ENCODE results near the gene RSPO1. TPM values are rescaled to one million over a fixed set of nuclear protein-coding genes. Genes with fewer than 3 reads are reported as not detected.

RSPO1 gene
- total and polyA plus RNA-seq, 7 experiments from 2014 or later = not detected

DNA sequence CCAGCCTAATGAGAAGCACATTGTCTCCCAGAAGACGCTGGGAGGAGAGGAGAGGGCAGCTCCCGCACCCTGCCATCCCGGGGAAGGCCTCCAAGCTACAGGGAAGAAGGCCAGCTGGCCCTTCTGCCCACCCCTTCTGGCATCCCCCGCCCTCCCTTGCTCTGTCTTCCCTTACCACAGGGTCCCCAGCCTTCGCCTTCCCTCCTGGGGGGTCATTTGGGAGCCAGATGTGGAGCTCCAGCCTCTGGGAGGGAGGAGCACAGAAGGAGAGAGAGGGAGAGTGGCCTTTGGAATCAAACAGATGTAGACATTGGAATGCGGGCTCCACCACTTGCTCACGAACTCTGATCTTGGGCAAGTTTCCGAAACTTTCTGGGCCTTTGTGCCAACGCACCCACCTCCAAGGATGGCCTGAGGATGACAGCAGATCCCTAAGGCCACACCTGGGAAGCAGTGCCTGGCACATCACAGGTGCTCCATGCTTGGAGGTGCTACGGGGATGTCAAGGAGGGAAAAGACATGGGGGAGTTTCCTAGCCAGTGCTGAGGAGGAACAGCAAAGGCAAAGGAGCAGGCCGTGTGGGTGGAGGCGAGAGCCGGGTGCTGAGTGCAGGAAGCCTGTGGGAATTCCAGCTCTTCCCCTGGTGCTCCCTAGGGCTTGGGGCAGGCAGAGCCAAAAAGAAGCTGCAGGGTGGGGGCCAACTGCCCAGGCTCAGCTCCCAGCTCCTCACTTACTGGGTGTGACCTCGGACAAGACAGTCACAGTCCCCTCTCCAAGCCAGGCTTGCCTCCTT lies 23.1 kb upstream of the RSPO1 start:
- no peak for DNase-seq
- CTCF ChIA-PET = no interaction called here
- Histone ChIP-seq H3K9me3 (ENCODE audit: control insufficient read depth in 2 of 3, low read length in 3 of 3) (no peaks in the 10 kb centered on the region), H3K27me3 (ENCODE audit: control insufficient read depth in 2 of 2, insufficient read depth in 2 of 2, low read length in 2 of 2) (no peaks in the 10 kb centered on the region), H3K4me3 (ENCODE audit: low read length) (no peak overlapping the region), H3K4me1 (ENCODE audit: control insufficient read depth in 2 of 2, insufficient read depth in 2 of 2, low read length in 2 of 2) (no peaks in the 10 kb centered on the region), H3K36me3 (ENCODE audit: control insufficient read depth in 2 of 3, insufficient read depth in 3 of 3, low read length in 3 of 3) (no peaks in the 10 kb centered on the region), H3K27ac (ENCODE audit: low read depth, low read length) (no peak overlapping the region)
- peaks cover 0 to 1% (median 0%) of the 10 kb centered on the region in 7 donors for H3K4me1 Mint-ChIP-seq
- no peak overlapping the region for H3K4me3 Mint-ChIP-seq
- no peaks in the 10 kb centered on the region for H3K9me3 Mint-ChIP-seq
- H3K27me3 Mint-ChIP-seq = peaks cover 0 to 9% (median 0%) of the 10 kb centered on the region in 5 donors
- no peak for ATAC-seq
- H3K36me3 Mint-ChIP-seq = no peaks in the 10 kb centered on the region
- POLR2A ChIA-PET = no interaction called here
- no peak overlapping the region for H3K27ac Mint-ChIP-seq
- intact Hi-C loops (cut with micrococcal nuclease) = no loop called here

DNA sequence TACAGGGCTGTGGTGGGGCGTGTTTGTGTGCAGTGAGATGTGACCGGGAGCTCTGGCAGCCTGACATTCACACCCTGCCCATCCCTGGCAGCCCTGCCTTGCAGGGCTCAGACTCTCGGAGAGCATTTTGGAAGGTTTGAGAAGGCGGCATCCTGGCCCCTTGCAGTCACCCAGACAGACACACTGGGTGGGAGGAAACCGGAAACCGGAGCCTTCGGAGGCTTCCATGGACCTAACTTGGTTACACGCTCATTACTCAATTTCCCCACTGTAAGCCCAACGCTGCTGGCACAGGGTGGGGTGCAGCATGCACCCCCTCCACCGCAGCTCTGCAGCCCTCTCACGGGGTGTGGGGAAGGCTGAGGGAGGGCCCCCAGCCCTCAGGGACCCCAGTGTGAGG lies 22.2 kb upstream of the RSPO1 start:
- Histone ChIP-seq H3K27me3 (ENCODE audit: control insufficient read depth in 2 of 2, insufficient read depth in 2 of 2, low read length in 2 of 2) (no peaks in the 10 kb centered on the region), H3K9me3 (ENCODE audit: control insufficient read depth in 2 of 3, low read length in 3 of 3) (no peaks in the 10 kb centered on the region), H3K36me3 (ENCODE audit: control insufficient read depth in 2 of 3, insufficient read depth in 3 of 3, low read length in 3 of 3) (no peaks in the 10 kb centered on the region), H3K27ac (ENCODE audit: low read depth, low read length) (no peak overlapping the region), H3K4me1 (ENCODE audit: control insufficient read depth in 2 of 2, insufficient read depth in 2 of 2, low read length in 2 of 2) (no peaks in the 10 kb centered on the region), H3K4me3 (ENCODE audit: low read length) (no peak overlapping the region)
- peaks cover 0 to 1% (median 0%) of the 10 kb centered on the region in 7 donors for H3K4me1 Mint-ChIP-seq
- no peaks in the 10 kb centered on the region for H3K9me3 Mint-ChIP-seq
- intact Hi-C loops (cut with micrococcal nuclease) = no loop called here
- ATAC-seq (no peak), DNase-seq (no peak)
- no peak overlapping the region for H3K4me3 Mint-ChIP-seq
- no peaks in the 10 kb centered on the region for H3K36me3 Mint-ChIP-seq
- H3K27ac Mint-ChIP-seq = no peak overlapping the region
- H3K27me3 Mint-ChIP-seq = peaks cover 0 to 9% (median 0%) of the 10 kb centered on the region in 5 donors
- CTCF ChIA-PET = no interaction called here
- POLR2A ChIA-PET = no interaction called here

DNA sequence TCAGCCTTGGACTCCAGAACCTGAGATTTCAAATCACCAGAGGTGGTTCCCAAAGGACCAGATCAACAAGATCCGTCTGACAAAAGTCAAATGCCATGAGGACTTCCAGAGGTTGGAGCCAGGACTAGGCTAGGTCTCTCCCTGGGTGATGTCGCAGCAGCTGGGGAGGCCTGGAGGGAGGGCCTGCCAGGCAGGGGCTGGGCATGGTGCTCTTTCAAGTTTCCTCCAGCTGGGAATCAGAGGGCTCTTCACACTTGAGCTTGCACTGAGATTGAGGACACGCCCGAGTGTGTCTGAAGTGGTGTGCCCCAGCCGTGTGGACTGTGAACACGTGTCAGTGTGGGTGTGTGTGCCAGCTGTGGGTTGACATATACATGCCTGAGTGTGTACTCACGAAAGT lies 21.3 kb upstream of the RSPO1 start:
- H3K36me3 ChIP-seq (ENCODE audit: control insufficient read depth in 2 of 3, insufficient read depth in 3 of 3, low read length in 3 of 3) = no peaks in the 10 kb centered on the region
- no peaks in the 10 kb centered on the region for H3K4me1 ChIP-seq (ENCODE audit: control insufficient read depth in 2 of 2, insufficient read depth in 2 of 2, low read length in 2 of 2)
- no peaks in the 10 kb centered on the region for H3K9me3 Mint-ChIP-seq
- no peaks in the 10 kb centered on the region for H3K27me3 ChIP-seq (ENCODE audit: control insufficient read depth in 2 of 2, insufficient read depth in 2 of 2, low read length in 2 of 2)
- no peak for DNase-seq
- H3K27me3 Mint-ChIP-seq = peaks cover 0 to 11% (median 0%) of the 10 kb centered on the region in 5 donors
- no peak overlapping the region for H3K4me3 ChIP-seq (ENCODE audit: low read length)
- no peak overlapping the region for H3K4me3 Mint-ChIP-seq
- POLR2A ChIA-PET = interaction anchor here (0.6 kb wide), 1 partner anchor 173 kb away, joined by 4 read pairs; no protein-coding TSS in a partner anchor
- H3K27ac Mint-ChIP-seq = peak overlapping the region in 1 of 9 donors; percentile 36
- H3K36me3 Mint-ChIP-seq = no peaks in the 10 kb centered on the region
- H3K4me1 Mint-ChIP-seq = peaks cover 0 to 1% (median 0%) of the 10 kb centered on the region in 7 donors
- no peak for ATAC-seq
- CTCF ChIA-PET = interaction anchor here (1.2 kb wide), 1 partner anchor 53 kb away, joined by 3 read pairs; no protein-coding TSS in a partner anchor
- no peaks in the 10 kb centered on the region for H3K9me3 ChIP-seq (ENCODE audit: control insufficient read depth in 2 of 3, low read length in 3 of 3)
- H3K27ac ChIP-seq (ENCODE audit: low read depth, low read length) = no peak overlapping the region
- intact Hi-C loops (cut with micrococcal nuclease) = no loop called here

DNA sequence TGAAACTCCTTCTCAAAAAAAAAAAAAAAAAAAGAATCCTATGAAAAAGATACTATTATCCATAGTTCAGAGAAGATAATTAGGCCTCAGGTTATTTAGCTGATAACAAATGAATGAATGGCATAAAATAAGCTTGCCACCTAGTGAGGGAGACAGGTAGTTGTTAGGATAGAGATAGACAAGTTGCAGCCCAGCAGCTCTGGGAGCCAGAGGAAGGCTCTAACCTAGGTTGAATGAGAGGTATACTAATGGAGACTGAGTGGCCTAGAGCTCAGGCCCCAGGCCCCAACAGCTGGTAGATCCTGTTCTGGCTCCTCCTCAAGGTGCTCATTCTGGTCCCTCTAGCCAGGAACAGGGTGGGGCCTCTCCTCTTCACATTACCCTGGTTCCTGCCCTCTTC lies 20.6 kb upstream of the RSPO1 start:
- no peak overlapping the region for H3K4me3 Mint-ChIP-seq
- H3K4me3 ChIP-seq (ENCODE audit: low read length) = no peak overlapping the region
- ChIA-PET CTCF (interaction anchor here (1.2 kb wide), 1 partner anchor 52 kb away, joined by 3 read pairs; no protein-coding TSS in a partner anchor), POLR2A (no interaction called here)
- no peak overlapping the region for H3K27ac ChIP-seq (ENCODE audit: low read depth, low read length)
- DNase-seq (no peak), ATAC-seq (no peak)
- H3K27me3 ChIP-seq (ENCODE audit: control insufficient read depth in 2 of 2, insufficient read depth in 2 of 2, low read length in 2 of 2) = no peaks in the 10 kb centered on the region
- intact Hi-C loops (cut with micrococcal nuclease) = no loop called here
- H3K4me1 ChIP-seq (ENCODE audit: control insufficient read depth in 2 of 2, insufficient read depth in 2 of 2, low read length in 2 of 2) = no peaks in the 10 kb centered on the region
- H3K36me3 Mint-ChIP-seq = no peaks in the 10 kb centered on the region
- H3K9me3 Mint-ChIP-seq = no peaks in the 10 kb centered on the region
- H3K9me3 ChIP-seq (ENCODE audit: control insufficient read depth in 2 of 3, low read length in 3 of 3) = no peaks in the 10 kb centered on the region
- peaks cover 0 to 9% (median 0%) of the 10 kb centered on the region in 5 donors for H3K27me3 Mint-ChIP-seq
- H3K36me3 ChIP-seq (ENCODE audit: control insufficient read depth in 2 of 3, insufficient read depth in 3 of 3, low read length in 3 of 3) = no peaks in the 10 kb centered on the region
- H3K27ac Mint-ChIP-seq = peak overlapping the region in 1 of 9 donors; percentile 32
- peaks cover 0 to 1% (median 0%) of the 10 kb centered on the region in 7 donors for H3K4me1 Mint-ChIP-seq

DNA sequence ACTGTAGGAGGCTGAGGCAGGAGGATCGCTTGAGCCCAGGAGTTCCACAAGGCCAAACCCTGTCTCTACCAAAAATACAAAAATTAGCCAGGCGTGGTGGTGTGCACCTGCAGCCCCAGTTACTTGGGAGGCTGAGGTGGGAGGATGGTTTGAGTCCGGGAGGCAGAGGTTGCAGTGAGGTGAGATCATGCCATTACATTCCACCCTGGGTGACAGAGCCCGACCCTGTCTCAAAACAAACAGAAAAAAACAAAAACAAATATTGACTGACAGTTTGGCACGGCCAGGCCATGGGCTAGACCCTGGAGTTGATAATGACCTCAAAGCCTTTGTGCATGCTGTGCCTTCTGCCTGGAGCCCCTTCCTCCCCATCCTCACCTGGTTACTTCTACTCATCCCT lies 19.2 kb upstream of the RSPO1 start:
- no peak for ATAC-seq

DNA sequence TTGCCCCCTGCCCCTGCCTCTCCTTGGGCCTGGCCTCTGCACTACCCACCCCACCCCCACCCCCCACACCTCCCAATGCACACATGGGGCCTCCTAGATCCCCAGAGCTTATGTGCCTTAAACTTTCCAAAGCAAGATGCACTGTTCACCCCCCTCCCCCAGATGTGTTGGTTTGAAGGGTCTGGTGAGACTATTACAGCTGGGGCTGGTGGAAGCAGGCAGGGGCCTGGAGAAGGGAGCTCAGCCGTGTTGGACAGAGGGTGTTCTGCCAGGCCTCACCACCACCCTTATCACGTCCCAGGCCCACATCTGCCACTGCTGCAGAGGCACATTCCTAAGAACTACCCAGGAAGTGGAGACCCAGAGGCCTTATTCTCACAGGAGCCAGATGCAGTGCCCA lies 18.3 kb upstream of the RSPO1 start:
- intact Hi-C loops (cut with micrococcal nuclease) = no loop called here
- H3K36me3 Mint-ChIP-seq = no peaks in the 10 kb centered on the region
- ATAC-seq = no peak
- ChIA-PET CTCF (no interaction called here), POLR2A (no interaction called here)
- peaks cover 0 to 11% (median 0%) of the 10 kb centered on the region in 5 donors for H3K27me3 Mint-ChIP-seq
- Histone ChIP-seq H3K4me3 (ENCODE audit: low read length) (no peak overlapping the region), H3K9me3 (ENCODE audit: control insufficient read depth in 2 of 3, low read length in 3 of 3) (no peaks in the 10 kb centered on the region), H3K27ac (ENCODE audit: low read depth, low read length) (no peak overlapping the region), H3K27me3 (ENCODE audit: control insufficient read depth in 2 of 2, insufficient read depth in 2 of 2, low read length in 2 of 2) (no peaks in the 10 kb centered on the region), H3K4me1 (ENCODE audit: control insufficient read depth in 2 of 2, insufficient read depth in 2 of 2, low read length in 2 of 2) (no peaks in the 10 kb centered on the region), H3K36me3 (ENCODE audit: control insufficient read depth in 2 of 3, insufficient read depth in 3 of 3, low read length in 3 of 3) (no peaks in the 10 kb centered on the region)
- H3K9me3 Mint-ChIP-seq = no peaks in the 10 kb centered on the region
- no peak overlapping the region for H3K4me3 Mint-ChIP-seq
- DNase-seq = no peak
- H3K4me1 Mint-ChIP-seq = peaks cover 0 to 1% (median 0%) of the 10 kb centered on the region in 7 donors
- H3K27ac Mint-ChIP-seq = no peak overlapping the region

More for the DNA sequence above, 19.2 kb upstream of the RSPO1 start:
- Mint-ChIP-seq H3K4me1 (peaks cover 0 to 1% (median 0%) of the 10 kb centered on the region in 7 donors), H3K27me3 (peaks cover 0 to 8% (median 0%) of the 10 kb centered on the region in 5 donors), H3K27ac (no peak overlapping the region), H3K4me3 (no peak overlapping the region), H3K9me3 (no peaks in the 10 kb centered on the region), H3K36me3 (no peaks in the 10 kb centered on the region)
- no peak for DNase-seq
- no peaks in the 10 kb centered on the region for H3K27me3 ChIP-seq (ENCODE audit: control insufficient read depth in 2 of 2, insufficient read depth in 2 of 2, low read length in 2 of 2)
- POLR2A ChIA-PET = no interaction called here
- H3K4me1 ChIP-seq (ENCODE audit: control insufficient read depth in 2 of 2, insufficient read depth in 2 of 2, low read length in 2 of 2) = no peaks in the 10 kb centered on the region
- no peak overlapping the region for H3K27ac ChIP-seq (ENCODE audit: low read depth, low read length)
- no peaks in the 10 kb centered on the region for H3K36me3 ChIP-seq (ENCODE audit: control insufficient read depth in 2 of 3, insufficient read depth in 3 of 3, low read length in 3 of 3)
- intact Hi-C loops (cut with micrococcal nuclease) = no loop called here
- H3K4me3 ChIP-seq (ENCODE audit: low read length) = no peak overlapping the region
- no peaks in the 10 kb centered on the region for H3K9me3 ChIP-seq (ENCODE audit: control insufficient read depth in 2 of 3, low read length in 3 of 3)
- CTCF ChIA-PET = no interaction called here

DNA sequence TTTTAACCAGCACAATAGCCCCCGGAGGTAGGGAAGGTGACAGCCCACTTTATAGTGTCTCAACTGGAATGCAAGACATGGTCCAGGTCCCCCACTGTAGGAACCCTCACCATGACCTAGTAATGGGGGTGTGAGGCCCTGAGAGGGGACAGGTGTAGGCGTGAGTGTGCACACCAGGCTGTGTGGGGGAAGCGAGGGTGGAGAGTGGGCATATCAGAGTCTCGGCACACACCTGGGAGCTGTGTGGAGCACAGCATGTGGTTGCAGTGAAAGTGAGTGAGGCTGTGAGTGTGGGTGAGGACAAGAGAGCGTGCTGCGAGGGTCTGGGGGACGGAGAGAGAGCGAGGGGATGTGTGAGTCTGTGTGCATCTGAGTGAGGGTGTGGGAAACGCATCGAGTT lies 17.1 kb upstream of the RSPO1 start:
- ChIA-PET POLR2A (no interaction called here), CTCF (interaction anchor here (0.7 kb wide), 1 partner anchor 54 kb away, joined by 3 read pairs; no protein-coding TSS in a partner anchor)
- Mint-ChIP-seq H3K4me3 (no peak overlapping the region), H3K27me3 (peaks cover 0 to 12% (median 5%) of the 10 kb centered on the region in 5 donors), H3K36me3 (no peaks in the 10 kb centered on the region), H3K9me3 (no peaks in the 10 kb centered on the region), H3K27ac (no peak overlapping the region), H3K4me1 (peaks cover 0 to 1% (median 0%) of the 10 kb centered on the region in 7 donors)
- no peak for ATAC-seq
- Histone ChIP-seq H3K36me3 (ENCODE audit: control insufficient read depth in 2 of 3, insufficient read depth in 3 of 3, low read length in 3 of 3) (no peaks in the 10 kb centered on the region), H3K4me1 (ENCODE audit: control insufficient read depth in 2 of 2, insufficient read depth in 2 of 2, low read length in 2 of 2) (no peaks in the 10 kb centered on the region), H3K27me3 (ENCODE audit: control insufficient read depth in 2 of 2, insufficient read depth in 2 of 2, low read length in 2 of 2) (no peaks in the 10 kb centered on the region), H3K27ac (ENCODE audit: low read depth, low read length) (no peak overlapping the region), H3K4me3 (ENCODE audit: low read length) (no peak overlapping the region), H3K9me3 (ENCODE audit: control insufficient read depth in 2 of 3, low read length in 3 of 3) (no peaks in the 10 kb centered on the region)
- intact Hi-C loops (cut with micrococcal nuclease) = no loop called here
- DNase-seq = no peak

Data from naive thymus-derived CD4-positive, alpha-beta T cell (primary cell).